Mucosa of gallbladder (tissue), 1 donor: ENCODE results near the gene SORCS3. TPM values are rescaled to one million over a fixed set of nuclear protein-coding genes. Genes with fewer than 3 reads are reported as not detected.

Experiments
- DNase-seq: peaks from one replicate; pipeline ENCODE4 v3.0.0-alpha.2; 2020; ENCODE audit warnings: low spot score
- total RNA-seq: library from RNA; stranded (reverse); gene quantifications from one replicate; pipeline ENCODE4 v1.2.1, GENCODE V29; 2021
- donor health status: DM: no; HTN: no; CAD: no.

Gene SORCS3
- total RNA-seq, 1 donor from 2014 or later, result 0.17 TPM

- no peak for DNase-seq
Measured at GRCh38 chr10:105183536-105183935, 542.4 kb downstream of the SORCS3 start.

- DNase-seq, result no peak
Measured at GRCh38 chr10:105185161-105185560, 544.1 kb downstream of the SORCS3 start.

- DNase-seq, result no peak
Measured at GRCh38 chr10:105187243-105187642, 546.2 kb downstream of the SORCS3 start.

- no peak for DNase-seq
Measured at GRCh38 chr10:105188737-105189462, 547.8 kb downstream of the SORCS3 start.

- no peak for DNase-seq
Measured at GRCh38 chr10:105189463-105189800, 548.3 kb downstream of the SORCS3 start.

GRCh38 chr10:105192146-105192545 lies 551.1 kb downstream of the SORCS3 start:
- DNase-seq, result no peak

- no peak for DNase-seq
Measured at GRCh38 chr10:105192861-105193260, 551.8 kb downstream of the SORCS3 start.

GRCh38 chr10:105195831-105196230 lies 554.7 kb downstream of the SORCS3 start:
- DNase-seq, result no peak

- DNase-seq, result no peak
Measured at GRCh38 chr10:105197598-105198364, 556.7 kb downstream of the SORCS3 start.

- DNase-seq, result no peak
Measured at GRCh38 chr10:105206616-105207015, 565.5 kb downstream of the SORCS3 start.

GRCh38 chr10:105207476-105207995 lies 566.4 kb downstream of the SORCS3 start:
- no peak for DNase-seq

- no peak for DNase-seq
Measured at GRCh38 chr10:105210546-105210945, 569.5 kb downstream of the SORCS3 start.

- DNase-seq, result no peak
Measured at GRCh38 chr10:105237685-105238084, 596.6 kb downstream of the SORCS3 start.

- DNase-seq, result no peak
Measured at GRCh38 chr10:105239311-105240219, 598.5 kb downstream of the SORCS3 start.

- DNase-seq, result no peak
Measured at GRCh38 chr10:105241254-105241653, 600.2 kb downstream of the SORCS3 start.

- DNase-seq, result no peak
Measured at GRCh38 chr10:105243381-105243780, 602.3 kb downstream of the SORCS3 start.

- DNase-seq, result no peak
Measured at GRCh38 chr10:105243825-105244224, 602.7 kb downstream of the SORCS3 start.

- no peak for DNase-seq
Measured at GRCh38 chr10:105247831-105248499, 606.9 kb downstream of the SORCS3 start.

- no peak for DNase-seq
Measured at GRCh38 chr10:105252911-105253310, 611.8 kb downstream of the SORCS3 start.

- no peak for DNase-seq
Measured at GRCh38 chr10:105253515-105254212, 612.6 kb downstream of the SORCS3 start.
